ENCODE data around the gene HEXB.
"Not testable (repeated sequence)": the region's sequence is repeated elsewhere in the genome, so short reads cannot be mapped to it uniquely, and the experiment has no call there.

Gene HEXB

GRCh38 chr5:74725331-74725730 lies 40.3 kb downstream of the HEXB start:
- TF ChIP-seq, protein P1, sequence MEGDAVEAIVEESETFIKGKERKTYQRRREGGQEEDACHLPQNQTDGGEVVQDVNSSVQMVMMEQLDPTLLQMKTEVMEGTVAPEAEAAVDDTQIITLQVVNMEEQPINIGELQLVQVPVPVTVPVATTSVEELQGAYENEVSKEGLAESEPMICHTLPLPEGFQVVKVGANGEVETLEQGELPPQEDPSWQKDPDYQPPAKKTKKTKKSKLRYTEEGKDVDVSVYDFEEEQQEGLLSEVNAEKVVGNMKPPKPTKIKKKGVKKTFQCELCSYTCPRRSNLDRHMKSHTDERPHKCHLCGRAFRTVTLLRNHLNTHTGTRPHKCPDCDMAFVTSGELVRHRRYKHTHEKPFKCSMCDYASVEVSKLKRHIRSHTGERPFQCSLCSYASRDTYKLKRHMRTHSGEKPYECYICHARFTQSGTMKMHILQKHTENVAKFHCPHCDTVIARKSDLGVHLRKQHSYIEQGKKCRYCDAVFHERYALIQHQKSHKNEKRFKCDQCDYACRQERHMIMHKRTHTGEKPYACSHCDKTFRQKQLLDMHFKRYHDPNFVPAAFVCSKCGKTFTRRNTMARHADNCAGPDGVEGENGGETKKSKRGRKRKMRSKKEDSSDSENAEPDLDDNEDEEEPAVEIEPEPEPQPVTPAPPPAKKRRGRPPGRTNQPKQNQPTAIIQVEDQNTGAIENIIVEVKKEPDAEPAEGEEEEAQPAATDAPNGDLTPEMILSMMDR (IDR thresholded peaks at IDR 0.05; ENCODE audit: low read depth, low read length), result no peak
- no peak for DNase-seq (ENCODE audit: low read depth in 2 of 2)

DNA sequence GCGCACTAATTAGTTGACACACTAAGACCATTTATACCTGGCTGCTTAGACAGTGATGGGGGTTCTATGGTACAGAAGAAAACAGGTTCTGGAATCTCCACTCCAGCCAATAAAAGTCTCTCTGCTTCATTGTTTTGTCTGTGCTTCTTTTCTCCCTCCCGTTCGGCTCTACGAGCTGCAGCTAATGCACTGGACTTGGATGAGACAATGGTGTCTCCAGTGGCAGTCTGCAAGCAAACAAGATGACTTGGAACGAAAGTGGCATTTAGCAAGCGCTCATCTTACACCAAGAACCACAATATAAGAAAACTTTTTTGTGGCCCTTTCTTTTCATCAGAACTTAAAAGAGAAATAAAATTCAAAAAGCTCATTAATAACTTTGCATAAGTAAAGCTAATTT lies 51.7 kb downstream of the HEXB start:
- H3K4me3 ChIP-seq (replicated peaks in 1 of 2; ENCODE audit: low read depth in 2 of 2, low read length in 2 of 2), result no peak overlapping the region
- DNase-seq (ENCODE audit: low read depth in 2 of 2), result no peak
- TF ChIP-seq, protein P1 (IDR thresholded peaks at IDR 0.05; ENCODE audit: low read depth, low read length), result no peak

More at GRCh38 chr5:74725331-74725730, 40.3 kb downstream of the HEXB start:
- no peak overlapping the region for H3K4me3 ChIP-seq (replicated peaks in 1 of 2; ENCODE audit: low read depth in 2 of 2, low read length in 2 of 2)

GRCh38 chr5:74738406-74738805 lies 53.4 kb downstream of the HEXB start:
- TF ChIP-seq, protein P1 (IDR thresholded peaks at IDR 0.05; ENCODE audit: low read depth, low read length), result no peak
- H3K4me3 ChIP-seq (replicated peaks in 1 of 2; ENCODE audit: low read depth in 2 of 2, low read length in 2 of 2), result no peak overlapping the region

GRCh38 chr5:74748742-74749141 lies 63.7 kb downstream of the HEXB start:
- DNase-seq (ENCODE audit: low read depth in 2 of 2); H3K4me3 ChIP-seq (replicated peaks in 1 of 2; ENCODE audit: low read depth in 2 of 2, low read length in 2 of 2): not testable (repeated sequence)

More at GRCh38 chr5:74738406-74738805, 53.4 kb downstream of the HEXB start:
- DNase-seq (ENCODE audit: low read depth in 2 of 2), result no peak

GRCh38 chr5:74761241-74761640 lies 76.2 kb downstream of the HEXB start:
- DNase-seq (ENCODE audit: low read depth in 2 of 2), result no peak

GRCh38 chr5:74762599-74762998 lies 77.6 kb downstream of the HEXB start:
- no peak overlapping the region for H3K4me3 ChIP-seq (replicated peaks in 1 of 2; ENCODE audit: low read depth in 2 of 2, low read length in 2 of 2)
- peak; percentile 25 to 76 for DNase-seq (ENCODE audit: low read depth in 2 of 2)

More at GRCh38 chr5:74761241-74761640, 76.2 kb downstream of the HEXB start:
- TF ChIP-seq, protein P1 (IDR thresholded peaks at IDR 0.05; ENCODE audit: low read depth, low read length), result no peak
- no peak overlapping the region for H3K4me3 ChIP-seq (replicated peaks in 1 of 2; ENCODE audit: low read depth in 2 of 2, low read length in 2 of 2)

GRCh38 chr5:74763504-74763903 lies 78.5 kb downstream of the HEXB start:
- DNase-seq (ENCODE audit: low read depth in 2 of 2), result peak in 1 of 2 donors; percentile 17
- TF ChIP-seq, protein P1 (IDR thresholded peaks at IDR 0.05; ENCODE audit: low read depth, low read length), result no peak
- H3K4me3 ChIP-seq (replicated peaks in 1 of 2; ENCODE audit: low read depth in 2 of 2, low read length in 2 of 2), result no peak overlapping the region

More at GRCh38 chr5:74762599-74762998, 77.6 kb downstream of the HEXB start:
- TF ChIP-seq, protein P1 (IDR thresholded peaks at IDR 0.05; ENCODE audit: low read depth, low read length), result no peak
